HepG2 (cell line): ENCODE data around the gene SUCLG2. TPM values are rescaled to one million over a fixed set of nuclear protein-coding genes. Genes with fewer than 3 reads are reported as not detected.

Source experiments
- ARNTL ChIP-seq: sonication (generic); formaldehyde crosslinking; IDR thresholded peaks from 2 replicates; pipeline ENCODE4 v1.4.0; 2020; ENCODE audit warnings: mild to moderate bottlenecking, missing genetic modification reagents
- BCL6 ChIP-seq: IDR thresholded peaks from 2 replicates; pipeline ENCODE4 v1.6.1; 2016; ENCODE audit warnings: missing genetic modification reagents, missing compliant biosample characterization
- DDIT3 ChIP-seq: sonication (generic); formaldehyde crosslinking; IDR thresholded peaks from 2 replicates; pipeline ENCODE4 v1.4.0; 2020; ENCODE audit warnings: mild to moderate bottlenecking, missing genetic modification reagents
- EZH2 ChIP-seq: conservative IDR thresholded peaks from 2 replicates; pipeline ENCODE4 v1.6.1; 2012; ENCODE audit warnings: mild to moderate bottlenecking, low read depth, low read length, moderate library complexity
- FIP1L1 ChIP-seq: fragments of 200-400 bp; formaldehyde crosslinking; IDR thresholded peaks from 2 replicates; pipeline ENCODE4 v1.6.1; 2018; ENCODE audit warnings: low read depth, mild to moderate bottlenecking, low read length, moderate library complexity, borderline replicate concordance; ENCODE audit not compliant: insufficient read depth
- GPBP1L1 ChIP-seq: sonication (generic); formaldehyde crosslinking; IDR thresholded peaks from 2 replicates; pipeline ENCODE4 v1.5.0; 2020; ENCODE audit warnings: mild to moderate bottlenecking, missing genetic modification reagents
- KDM6A ChIP-seq: IDR thresholded peaks from 2 replicates; pipeline ENCODE4 v1.6.1; 2016; ENCODE audit warnings: low read depth
- KLF13 ChIP-seq: sonication (generic); formaldehyde crosslinking; IDR thresholded peaks from 2 replicates; pipeline ENCODE4 v1.4.0; 2020; ENCODE audit warnings: mild to moderate bottlenecking, missing genetic modification reagents
- KLF9 ChIP-seq: IDR thresholded peaks from 2 replicates; pipeline ENCODE4 v1.6.1; 2016; ENCODE audit warnings: low read depth
- MLX ChIP-seq: IDR thresholded peaks from 2 replicates; pipeline ENCODE4 v1.6.1; 2016
- POLR2AphosphoS2 ChIP-seq: IDR thresholded peaks from 2 replicates; pipeline ENCODE4 v1.6.1; 2011; ENCODE audit warnings: low read depth, low read length, improper control_type of control experiment
- PRPF4 ChIP-seq: fragments of 200-400 bp; formaldehyde crosslinking; IDR thresholded peaks from 2 replicates; pipeline ENCODE4 v1.6.1; 2016; ENCODE audit warnings: low read length, low read depth; ENCODE audit not compliant: poor library complexity, severe bottlenecking
- RFX5 ChIP-seq: IDR thresholded peaks from 2 replicates; pipeline ENCODE4 v1.6.1; 2011; ENCODE audit warnings: low read depth, low read length, improper control_type of control experiment
- RORA ChIP-seq: sonication (generic); formaldehyde crosslinking; IDR thresholded peaks from 2 replicates; pipeline ENCODE4 v1.5.0; 2020; ENCODE audit warnings: mild to moderate bottlenecking, missing genetic modification reagents, moderate library complexity
- SMYD3 ChIP-seq: sonication (generic); formaldehyde crosslinking; IDR thresholded peaks from 2 replicates; pipeline ENCODE4 v1.8.1; 2023; ENCODE audit warnings: mild to moderate bottlenecking, missing genetic modification reagents
- U2AF2 ChIP-seq: fragments of 200-400 bp; formaldehyde crosslinking; IDR thresholded peaks from 2 replicates; pipeline ENCODE4 v1.6.1; 2017; ENCODE audit warnings: low read depth, mild to moderate bottlenecking, low read length
- ZBTB37 ChIP-seq: sonication (generic); formaldehyde crosslinking; IDR thresholded peaks from 2 replicates; pipeline ENCODE4 v1.4.0; 2020; ENCODE audit warnings: mild to moderate bottlenecking, missing genetic modification reagents
- ZBTB46 ChIP-seq: sonication (generic); formaldehyde crosslinking; IDR thresholded peaks from 2 replicates; pipeline ENCODE4 v1.4.0; 2020; ENCODE audit warnings: mild to moderate bottlenecking, missing genetic modification reagents, borderline replicate concordance
- ZBTB7B ChIP-seq: sonication (generic); formaldehyde crosslinking; IDR thresholded peaks from 2 replicates; pipeline ENCODE4 v1.4.0; 2020; ENCODE audit warnings: missing genetic modification reagents
- ZFYVE20 ChIP-seq: sonication (generic); formaldehyde crosslinking; IDR thresholded peaks from 2 replicates; pipeline ENCODE4 v1.8.0; 2023; ENCODE audit warnings: low read depth, mild to moderate bottlenecking, moderate library complexity, missing genetic modification reagents, borderline replicate concordance
- ZNF234 ChIP-seq: sonication (generic); formaldehyde crosslinking; conservative IDR thresholded peaks from 2 replicates; pipeline ENCODE4 v1.5.1; 2020; ENCODE audit warnings: mild to moderate bottlenecking, missing genetic modification reagents
- ZNF235 ChIP-seq: sonication (generic); formaldehyde crosslinking; IDR thresholded peaks from 2 replicates; pipeline ENCODE4 v1.8.1; 2023; ENCODE audit warnings: mild to moderate bottlenecking, missing genetic modification reagents, borderline replicate concordance
- ZNF260 ChIP-seq: sonication (generic); formaldehyde crosslinking; IDR thresholded peaks from 2 replicates; pipeline ENCODE4 v1.4.0; 2020; ENCODE audit warnings: missing genetic modification reagents, low read depth, mild to moderate bottlenecking, borderline replicate concordance
- ZNF441 ChIP-seq: sonication (generic); formaldehyde crosslinking; IDR thresholded peaks from 2 replicates; pipeline ENCODE4 v1.7.0; 2021; ENCODE audit warnings: missing genetic modification reagents, borderline replicate concordance
- ZNF549 ChIP-seq: sonication (generic); formaldehyde crosslinking; IDR thresholded peaks from 2 replicates; pipeline ENCODE4 v1.5.0; 2020; ENCODE audit warnings: missing genetic modification reagents
- ZNF768 ChIP-seq: sonication (generic); formaldehyde crosslinking; IDR thresholded peaks from 2 replicates; pipeline ENCODE4 v1.4.0; 2020; ENCODE audit warnings: missing genetic modification reagents
- polyA plus RNA-seq, 8 experiments: library from polyadenylated mRNA; depleted of rRNA in 3 of 8; stranded (reverse) in 7 of 8; unstranded in 1 of 8; fragments of >200 nt; fragmentation: Illumina TruSeq in 4 of 8; extraction: Trizol in 4 of 8; gene quantifications; 2 replicates each; pipeline versions ENCODE4 v1.2.1 to v1.2.3, GENCODE V29; 2011 to 2016; ENCODE audit warnings: low read depth in 4 of 8, missing spikeins in 1 of 8, mixed read lengths in 1 of 8; ENCODE audit not compliant: insufficient read depth in 1 of 8
- total RNA-seq, 5 experiments: library from RNA; depleted of rRNA; stranded (reverse); fragments of >200 nt; fragmentation: Illumina TruSeq; extraction: Trizol; gene quantifications; 2 replicates each; pipeline ENCODE4 v1.2.3, GENCODE V29; 2016; ENCODE audit warnings: low read depth in 1 of 5

SUCLG2 gene
- total and polyA plus RNA-seq, 2 of the 13 experiments (the other 11 are each of a cell fraction or from before 2014, with no cell fraction given), result 21.4 to 64.9 TPM

DNA sequence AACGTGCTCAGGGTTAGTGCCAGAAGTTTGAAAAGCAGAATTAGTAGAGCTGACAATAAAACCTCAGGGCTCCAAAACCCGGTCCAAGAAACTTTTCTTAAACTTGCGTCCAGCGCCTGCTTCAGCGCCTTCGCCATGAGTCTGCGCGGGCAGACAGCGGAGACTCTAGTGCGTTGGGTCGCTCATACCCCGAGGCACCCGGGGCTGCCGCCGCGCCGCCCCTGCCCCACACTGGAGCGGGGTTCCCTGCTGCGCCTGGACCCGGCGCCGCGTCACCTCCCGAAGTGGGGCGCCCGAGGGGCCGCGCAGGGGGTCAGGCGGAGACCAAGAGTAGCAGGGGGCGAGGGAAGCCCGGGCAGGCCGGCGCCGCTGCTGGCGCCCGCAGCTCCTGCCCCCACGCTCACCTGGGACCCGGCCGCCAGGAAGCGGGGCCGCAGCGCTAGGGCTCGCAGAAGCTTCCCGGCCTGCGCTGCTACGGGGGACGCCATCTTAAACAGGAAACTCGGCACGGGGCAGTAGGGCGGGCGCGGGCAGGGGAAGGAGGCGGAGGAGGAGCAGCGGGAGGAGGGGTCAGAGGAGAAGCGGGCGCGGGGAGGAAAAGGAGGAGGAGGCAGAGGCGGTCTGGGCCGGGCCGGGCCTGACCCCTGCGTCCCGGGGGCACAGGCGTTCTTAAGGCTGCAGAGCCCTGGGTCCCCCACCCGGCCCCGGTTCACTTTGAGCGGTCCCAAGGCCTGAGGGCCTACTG, at the start of gene SUCLG2 (continued):
- TF ChIP-seq EZH2 (no peak), ZBTB46 (CRISPR knock-in tag) (0 out of 2 replicates have a peak, but pooled peaks have one; percentile 30), GPBP1L1 (CRISPR knock-in tag) (no peak), ZFYVE20 (no peak), KLF13 (no peak), DDIT3 (CRISPR knock-in tag) (no peak), ZBTB37 (CRISPR knock-in tag) (no peak), U2AF2 (no peak), ZNF549 (CRISPR knock-in tag) (no peak), ZNF235 (CRISPR knock-in tag) (peak; percentile 19; the same call in 1 of the 2 replicates), ZNF234 (CRISPR knock-in tag) (no peak), ZNF768 (peak; percentile 40; the same call in 1 of the 2 replicates), PRPF4 (no peak), MLX (CRISPR knock-in tag) (0 out of 2 replicates have a peak, but pooled peaks have one; percentile 65), SMYD3 (CRISPR knock-in tag) (peak; percentile 75), POLR2AphosphoS2 (no peak), RORA (no peak), RFX5 (no peak), ZBTB7B (CRISPR knock-in tag) (no peak), FIP1L1 (no peak), ARNTL (CRISPR knock-in tag) (peak; percentile 47), ZNF441 (peak; percentile 50; the same call in 1 of the 2 replicates), KDM6A (CRISPR knock-in tag) (no peak), KLF9 (no peak), ZNF260 (no peak), BCL6 (no peak; the same call in 1 of the 2 replicates)
